ENCODE results near the gene HBS1L.

HBS1L gene

DNA sequence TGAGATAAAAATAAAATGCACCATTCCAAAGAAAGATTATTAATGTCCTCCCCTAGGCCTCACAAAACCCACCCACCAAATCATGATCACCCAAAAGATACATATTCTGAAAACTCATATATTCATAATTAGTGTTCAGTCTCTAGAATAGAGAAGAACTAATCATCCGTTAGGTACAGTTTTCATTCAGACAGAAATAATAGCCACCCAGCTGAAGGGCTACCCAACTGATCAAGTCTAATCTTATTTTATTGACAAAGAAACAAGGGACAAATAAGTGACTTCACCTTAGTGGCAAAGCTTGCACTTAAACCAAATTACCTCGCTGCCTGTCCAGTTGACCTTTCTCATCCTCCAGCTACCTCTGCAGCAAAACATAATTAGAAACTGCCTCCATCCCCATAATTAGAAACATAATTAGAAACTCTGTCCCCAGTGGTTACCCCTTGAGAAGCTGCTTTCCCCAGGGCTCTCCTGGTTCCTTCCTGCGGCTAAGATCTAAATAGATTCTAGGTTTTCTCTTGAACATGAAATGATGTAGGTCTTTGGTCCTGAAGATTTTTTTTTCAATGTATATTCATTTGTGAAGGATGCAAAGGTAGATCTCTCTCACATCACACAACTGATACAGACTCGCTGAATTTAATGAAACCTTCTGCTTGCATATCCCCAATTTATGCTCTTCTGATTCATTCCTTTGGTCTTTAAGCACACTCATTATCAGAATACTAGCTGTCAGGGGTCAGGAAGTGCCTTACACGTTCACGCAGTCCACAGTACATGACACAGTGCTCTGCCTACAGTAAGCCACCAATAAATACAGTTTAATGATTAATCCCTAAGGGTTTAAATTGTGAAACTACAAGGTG is 46.3 kb downstream of the HBS1L start:
- H2AFZ ChIP-seq (ENCODE audit: insufficient read depth, low read length, poor library complexity): no peak overlapping the region
- no peak overlapping the region for H3K4me3 ChIP-seq (ENCODE audit: low read depth, low read length)
- no peak overlapping the region for H2BK120ac ChIP-seq (ENCODE audit: insufficient read depth, low read length, poor library complexity)
- H3K4me2 ChIP-seq (ENCODE audit: low read length): no peak overlapping the region
- no peaks in the 10 kb centered on the region for H3K36me3 ChIP-seq (ENCODE audit: control insufficient read depth in 1 of 2, insufficient read depth in 2 of 2, low read length in 2 of 2)
- WGBS (ENCODE audit: extremely low coverage, insufficient coverage, insufficient read length): no CpG with 5 or more reads among the region's 6 CpGs
- no peak overlapping the region for H4K91ac ChIP-seq (ENCODE audit: low read depth, low read length)
- no peak overlapping the region for H4K12ac ChIP-seq (ENCODE audit: low read depth, low read length)
- no peak overlapping the region for H3K18ac ChIP-seq (ENCODE audit: low read length)
- no peak overlapping the region for H3K4ac ChIP-seq (ENCODE audit: low read depth, low read length)
- H2BK5ac ChIP-seq (ENCODE audit: low read depth, low read length, poor library complexity): no peak overlapping the region
- no peak overlapping the region for H3K9ac ChIP-seq (ENCODE audit: low read length)
- H3K23ac ChIP-seq (ENCODE audit: low read length): no peak overlapping the region
- H4K8ac ChIP-seq (ENCODE audit: low read depth, low read length): no peak overlapping the region
- H3K9me3 ChIP-seq (ENCODE audit: insufficient read depth, low read depth, low read length): no peaks in the 10 kb centered on the region
- H3K27ac ChIP-seq (ENCODE audit: low read depth, low read length): no peak overlapping the region
- H3K14ac ChIP-seq (ENCODE audit: low read length): no peak overlapping the region
- H2BK12ac ChIP-seq (ENCODE audit: low read length): no peak overlapping the region
- DNase-seq: no peak
- no peaks in the 10 kb centered on the region for H3K4me1 ChIP-seq (ENCODE audit: control insufficient read depth in 1 of 2, insufficient read depth in 2 of 2, low read length in 2 of 2)
- no peak overlapping the region for H2AK5ac ChIP-seq (ENCODE audit: low read length)
- H3K79me1 ChIP-seq (ENCODE audit: low read length): no peaks in the 10 kb centered on the region
- no peaks in the 10 kb centered on the region for H3K79me2 ChIP-seq (ENCODE audit: control insufficient read depth, insufficient read depth, low read length, poor library complexity)
- H3K27me3 ChIP-seq (ENCODE audit: insufficient read depth, low read length): no peaks in the 10 kb centered on the region

DNA sequence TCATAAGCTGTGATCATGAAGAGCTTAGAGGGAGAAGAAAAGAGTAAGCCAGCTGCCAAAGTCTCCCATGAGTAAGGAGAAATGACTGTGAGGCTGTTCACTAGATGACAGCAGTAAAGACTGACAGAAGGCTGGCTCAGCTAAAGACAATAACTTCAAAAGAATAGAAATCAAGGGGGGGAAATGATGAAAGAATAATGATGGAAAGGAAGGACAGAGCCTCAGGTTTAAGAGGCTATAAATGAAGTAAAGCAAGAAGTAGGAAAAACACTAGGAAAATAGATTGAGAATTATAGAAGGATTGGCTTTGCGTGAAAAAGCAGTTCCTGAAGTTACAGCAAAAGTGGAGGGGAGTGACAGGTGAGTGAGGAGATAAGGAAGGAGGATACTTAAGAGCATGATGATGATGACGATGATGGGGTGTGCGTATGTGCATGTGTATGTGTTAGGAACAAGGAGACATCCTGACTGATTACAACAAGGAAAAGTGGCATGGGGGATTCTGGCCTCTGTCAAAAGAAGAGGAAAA is 48.2 kb downstream of the HBS1L start:
- no peak overlapping the region for H2BK120ac ChIP-seq (ENCODE audit: insufficient read depth, low read length, poor library complexity)
- no peak overlapping the region for H4K8ac ChIP-seq (ENCODE audit: low read depth, low read length)
- no peak overlapping the region for H2AK5ac ChIP-seq (ENCODE audit: low read length)
- H3K4me3 ChIP-seq (ENCODE audit: low read depth, low read length): no peak overlapping the region
- WGBS (ENCODE audit: extremely low coverage, insufficient coverage, insufficient read length): no CpG with 5 or more reads among the region's 3 CpGs
- H4K12ac ChIP-seq (ENCODE audit: low read depth, low read length): no peak overlapping the region
- no peak overlapping the region for H2BK5ac ChIP-seq (ENCODE audit: low read depth, low read length, poor library complexity)
- no peak overlapping the region for H3K23ac ChIP-seq (ENCODE audit: low read length)
- no peaks in the 10 kb centered on the region for H3K79me2 ChIP-seq (ENCODE audit: control insufficient read depth, insufficient read depth, low read length, poor library complexity)
- no peaks in the 10 kb centered on the region for H3K9me3 ChIP-seq (ENCODE audit: insufficient read depth, low read depth, low read length)
- H3K4ac ChIP-seq (ENCODE audit: low read depth, low read length): no peak overlapping the region
- no peak for DNase-seq
- H3K4me1 ChIP-seq (ENCODE audit: control insufficient read depth in 1 of 2, insufficient read depth in 2 of 2, low read length in 2 of 2): no peaks in the 10 kb centered on the region
- H3K79me1 ChIP-seq (ENCODE audit: low read length): no peaks in the 10 kb centered on the region
- no peak overlapping the region for H2BK12ac ChIP-seq (ENCODE audit: low read length)
- H4K91ac ChIP-seq (ENCODE audit: low read depth, low read length): no peak overlapping the region
- H3K27me3 ChIP-seq (ENCODE audit: insufficient read depth, low read length): no peaks in the 10 kb centered on the region
- no peak overlapping the region for H3K9ac ChIP-seq (ENCODE audit: low read length)
- no peak overlapping the region for H3K4me2 ChIP-seq (ENCODE audit: low read length)
- H2AFZ ChIP-seq (ENCODE audit: insufficient read depth, low read length, poor library complexity): no peak overlapping the region
- H3K14ac ChIP-seq (ENCODE audit: low read length): no peak overlapping the region
- no peaks in the 10 kb centered on the region for H3K36me3 ChIP-seq (ENCODE audit: control insufficient read depth in 1 of 2, insufficient read depth in 2 of 2, low read length in 2 of 2)
- H3K18ac ChIP-seq (ENCODE audit: low read length): no peak overlapping the region
- H3K27ac ChIP-seq (ENCODE audit: low read depth, low read length): no peak overlapping the region

DNA sequence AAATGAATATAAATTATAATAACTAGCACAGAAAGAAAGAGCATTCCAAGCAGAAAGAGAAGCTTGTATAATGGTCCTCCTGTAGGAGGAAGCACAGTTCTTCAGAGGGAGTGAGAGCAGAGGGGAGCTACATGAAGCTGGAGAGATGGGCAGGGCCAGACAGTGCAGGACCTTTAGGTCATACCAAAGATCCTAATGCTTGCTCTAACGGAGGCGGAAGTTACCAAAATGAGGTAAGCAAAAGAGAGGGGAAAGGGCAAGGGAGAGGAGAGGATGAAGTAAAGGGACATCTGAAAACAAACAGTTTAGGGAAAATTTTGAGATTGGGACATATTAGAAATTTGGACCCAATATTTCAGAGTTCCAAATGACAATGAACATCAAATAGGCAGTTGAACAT is 50.2 kb downstream of the HBS1L start:
- Histone ChIP-seq H3K27ac (ENCODE audit: low read depth, low read length) (no peak overlapping the region), H3K4me3 (ENCODE audit: low read depth, low read length) (no peak overlapping the region), H3K14ac (ENCODE audit: low read length) (no peak overlapping the region), H3K4me2 (ENCODE audit: low read length) (no peak overlapping the region), H3K4ac (ENCODE audit: low read depth, low read length) (no peak overlapping the region), H4K12ac (ENCODE audit: low read depth, low read length) (no peak overlapping the region), H2BK12ac (ENCODE audit: low read length) (no peak overlapping the region), H3K9me3 (ENCODE audit: insufficient read depth, low read depth, low read length) (no peaks in the 10 kb centered on the region), H2BK120ac (ENCODE audit: insufficient read depth, low read length, poor library complexity) (no peak overlapping the region), H4K8ac (ENCODE audit: low read depth, low read length) (no peak overlapping the region), H2BK5ac (ENCODE audit: low read depth, low read length, poor library complexity) (no peak overlapping the region), H3K79me1 (ENCODE audit: low read length) (no peaks in the 10 kb centered on the region), H3K27me3 (ENCODE audit: insufficient read depth, low read length) (no peaks in the 10 kb centered on the region), H3K18ac (ENCODE audit: low read length) (no peak overlapping the region), H4K91ac (ENCODE audit: low read depth, low read length) (no peak overlapping the region), H3K4me1 (ENCODE audit: control insufficient read depth in 1 of 2, insufficient read depth in 2 of 2, low read length in 2 of 2) (no peaks in the 10 kb centered on the region), H2AK5ac (ENCODE audit: low read length) (no peak overlapping the region), H3K9ac (ENCODE audit: low read length) (no peak overlapping the region), H3K23ac (ENCODE audit: low read length) (no peak overlapping the region), H3K79me2 (ENCODE audit: control insufficient read depth, insufficient read depth, low read length, poor library complexity) (no peaks in the 10 kb centered on the region), H2AFZ (ENCODE audit: insufficient read depth, low read length, poor library complexity) (no peak overlapping the region), H3K36me3 (ENCODE audit: control insufficient read depth in 1 of 2, insufficient read depth in 2 of 2, low read length in 2 of 2) (peaks cover 0 to 2% of the 10 kb centered on the region in 2 experiments)
- WGBS (ENCODE audit: extremely low coverage, insufficient coverage, insufficient read length): no CpG with 5 or more reads among the region's 2 CpGs
- no peak for DNase-seq

DNA sequence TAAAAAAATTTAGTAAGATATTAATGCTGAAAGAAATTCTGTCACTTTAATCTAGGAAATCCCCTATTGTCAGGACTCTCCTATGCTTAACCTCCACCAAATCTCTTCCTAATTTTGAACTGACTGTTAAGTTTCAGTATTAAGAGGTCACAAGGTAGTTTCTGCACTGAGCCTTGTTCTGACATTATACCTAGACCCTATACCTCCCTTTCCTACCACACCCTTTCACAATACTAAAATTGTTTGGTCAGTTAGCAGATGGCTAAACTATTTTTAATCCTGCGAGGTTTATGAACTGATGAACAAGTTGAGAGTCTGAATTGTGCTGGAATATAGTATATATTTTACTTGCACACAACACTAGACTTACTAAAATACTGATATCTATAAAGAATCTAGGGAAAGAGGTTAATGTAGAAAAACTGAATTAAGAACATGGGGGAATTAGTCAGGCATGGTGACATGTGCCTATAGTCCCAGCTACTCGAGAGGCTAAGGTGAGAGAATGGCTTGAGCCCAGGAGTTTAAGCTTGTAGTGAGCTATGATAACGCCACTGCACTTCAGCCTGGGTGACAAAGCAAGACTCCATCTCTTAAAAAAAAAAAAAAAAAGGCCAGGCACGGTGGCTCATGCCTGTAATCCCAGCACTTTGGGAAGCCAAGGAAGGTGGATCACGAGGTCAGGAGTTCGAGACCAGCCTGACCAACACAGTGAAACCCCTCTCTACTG is 51.5 kb downstream of the HBS1L start:
- no peak overlapping the region for H4K8ac ChIP-seq (ENCODE audit: low read depth, low read length)
- no peaks in the 10 kb centered on the region for H3K27me3 ChIP-seq (ENCODE audit: insufficient read depth, low read length)
- no peak overlapping the region for H3K27ac ChIP-seq (ENCODE audit: low read depth, low read length)
- H4K12ac ChIP-seq (ENCODE audit: low read depth, low read length): no peak overlapping the region
- no peak overlapping the region for H2AK5ac ChIP-seq (ENCODE audit: low read length)
- H3K4me1 ChIP-seq (ENCODE audit: control insufficient read depth in 1 of 2, insufficient read depth in 2 of 2, low read length in 2 of 2): no peaks in the 10 kb centered on the region
- H2BK12ac ChIP-seq (ENCODE audit: low read length): no peak overlapping the region
- no peaks in the 10 kb centered on the region for H3K79me1 ChIP-seq (ENCODE audit: low read length)
- H3K14ac ChIP-seq (ENCODE audit: low read length): no peak overlapping the region
- H3K9me3 ChIP-seq (ENCODE audit: insufficient read depth, low read depth, low read length): no peaks in the 10 kb centered on the region
- no peak overlapping the region for H3K4ac ChIP-seq (ENCODE audit: low read depth, low read length)
- no CpG with 5 or more reads among the region's 6 CpGs for WGBS (ENCODE audit: extremely low coverage, insufficient coverage, insufficient read length)
- H3K18ac ChIP-seq (ENCODE audit: low read length): no peak overlapping the region
- no peak overlapping the region for H2BK120ac ChIP-seq (ENCODE audit: insufficient read depth, low read length, poor library complexity)
- no peak overlapping the region for H2BK5ac ChIP-seq (ENCODE audit: low read depth, low read length, poor library complexity)
- no peak overlapping the region for H3K4me3 ChIP-seq (ENCODE audit: low read depth, low read length)
- no peak overlapping the region for H3K9ac ChIP-seq (ENCODE audit: low read length)
- no peak overlapping the region for H2AFZ ChIP-seq (ENCODE audit: insufficient read depth, low read length, poor library complexity)
- no peak overlapping the region for H3K23ac ChIP-seq (ENCODE audit: low read length)
- H3K36me3 ChIP-seq (ENCODE audit: control insufficient read depth in 1 of 2, insufficient read depth in 2 of 2, low read length in 2 of 2): peaks cover 0 to 2% of the 10 kb centered on the region in 2 experiments
- DNase-seq: no peak
- no peak overlapping the region for H3K4me2 ChIP-seq (ENCODE audit: low read length)
- no peaks in the 10 kb centered on the region for H3K79me2 ChIP-seq (ENCODE audit: control insufficient read depth, insufficient read depth, low read length, poor library complexity)
- H4K91ac ChIP-seq (ENCODE audit: low read depth, low read length): no peak overlapping the region

All from trophoblast cell (in vitro differentiated cells and primary cell).